Measurements from ENCODE around the gene ATP6V1B1.

Gene ATP6V1B1

DNA sequence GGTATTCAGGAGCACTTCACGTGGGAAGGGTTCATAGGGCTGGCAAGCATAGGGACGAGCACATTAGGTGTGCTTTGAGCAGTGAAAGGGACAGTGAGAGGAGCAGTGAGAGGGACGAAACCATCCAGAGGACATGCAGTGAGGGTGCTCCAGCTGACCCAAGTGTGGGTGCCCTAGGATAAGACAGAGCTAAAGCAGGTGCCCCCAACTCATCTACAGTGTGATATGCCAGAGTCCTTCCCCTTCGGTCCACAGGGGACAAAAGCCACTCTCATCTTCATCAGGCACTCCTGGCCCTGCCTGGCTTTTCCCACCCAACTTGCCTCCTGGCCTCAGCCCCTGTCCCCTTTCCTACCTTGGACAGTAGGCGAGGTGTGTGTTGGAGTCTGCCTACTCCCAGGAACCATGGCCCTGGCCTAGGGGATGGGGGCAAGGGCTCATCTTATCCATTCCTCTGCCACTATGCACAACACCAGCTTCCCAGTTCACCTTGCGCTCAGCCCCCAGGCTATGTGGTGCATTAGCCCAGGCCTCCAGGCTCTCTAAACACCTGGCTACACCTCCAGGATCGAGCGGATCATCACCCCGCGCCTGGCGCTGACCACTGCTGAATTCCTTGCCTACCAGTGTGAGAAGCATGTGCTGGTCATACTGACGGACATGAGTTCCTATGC, 26.6 kb downstream of the ATP6V1B1 start:
- ATAC-seq, result no peak
- TF ChIP-seq RARB (CRISPR knock-in tag; IDR thresholded peaks at IDR 0.05) (no peak), BACH2 (CRISPR knock-in tag; IDR thresholded peaks at IDR 0.05; ENCODE audit: borderline replicate concordance) (no peak), ZNF565 (CRISPR knock-in tag; conservative IDR thresholded peaks at IDR 0.05; ENCODE audit: low read depth) (no peak), CSDC2 (CRISPR knock-in tag; IDR thresholded peaks at IDR 0.05) (no peak), SNAI2 (CRISPR knock-in tag; IDR thresholded peaks at IDR 0.05) (no peak), CSRNP3 (CRISPR knock-in tag; IDR thresholded peaks at IDR 0.05) (no peak), GLIS3 (CRISPR knock-in tag; IDR thresholded peaks at IDR 0.05) (no peak), ARNTL (CRISPR knock-in tag; IDR thresholded peaks at IDR 0.05; ENCODE audit: borderline replicate concordance, low read depth) (no peak), ZFP30 (CRISPR knock-in tag; IDR thresholded peaks at IDR 0.05) (no peak)

- no peak for TF ChIP-seq SNAI2 (CRISPR knock-in tag; IDR thresholded peaks at IDR 0.05)
- no peak for TF ChIP-seq ZNF565 (CRISPR knock-in tag; conservative IDR thresholded peaks at IDR 0.05; ENCODE audit: low read depth)
- no peak for TF ChIP-seq ZFP30 (CRISPR knock-in tag; IDR thresholded peaks at IDR 0.05)
- no peak for TF ChIP-seq CREB5 (CRISPR knock-in tag; IDR thresholded peaks at IDR 0.05; ENCODE audit: low read depth)
- TF ChIP-seq OSR1 (CRISPR knock-in tag; IDR thresholded peaks at IDR 0.05), result no peak
- no peak for TF ChIP-seq BACH2 (CRISPR knock-in tag; IDR thresholded peaks at IDR 0.05; ENCODE audit: borderline replicate concordance)
- no peak for TF ChIP-seq ZFP3 (CRISPR knock-in tag; IDR thresholded peaks at IDR 0.05)
- no peak for TF ChIP-seq ESRRG (CRISPR knock-in tag; IDR thresholded peaks at IDR 0.05)
- ATAC-seq, result no peak
Observed at GRCh38 chr2:70962885-70963878, 27.5 kb downstream of the ATP6V1B1 start.

- no peak for ATAC-seq
- TF ChIP-seq CSRNP3 (CRISPR knock-in tag; IDR thresholded peaks at IDR 0.05) (no peak), BACH2 (CRISPR knock-in tag; IDR thresholded peaks at IDR 0.05; ENCODE audit: borderline replicate concordance) (no peak), POU6F1 (CRISPR knock-in tag; IDR thresholded peaks at IDR 0.05; ENCODE audit: borderline replicate concordance, low read depth) (no peak), ARNTL (CRISPR knock-in tag; IDR thresholded peaks at IDR 0.05; ENCODE audit: borderline replicate concordance, low read depth) (no peak), TCF4 (CRISPR knock-in tag; IDR thresholded peaks at IDR 0.05; ENCODE audit: borderline replicate concordance) (no peak), ISL1 (CRISPR knock-in tag; IDR thresholded peaks at IDR 0.05) (no peak), TOX (CRISPR knock-in tag; IDR thresholded peaks at IDR 0.05; ENCODE audit: borderline replicate concordance) (no peak), ZFP3 (CRISPR knock-in tag; IDR thresholded peaks at IDR 0.05) (no peak), CSDC2 (CRISPR knock-in tag; IDR thresholded peaks at IDR 0.05) (no peak), ZNF565 (CRISPR knock-in tag; conservative IDR thresholded peaks at IDR 0.05; ENCODE audit: low read depth) (no peak), OSR1 (CRISPR knock-in tag; IDR thresholded peaks at IDR 0.05) (no peak), GLIS3 (CRISPR knock-in tag; IDR thresholded peaks at IDR 0.05) (no peak), ESRRG (CRISPR knock-in tag; IDR thresholded peaks at IDR 0.05) (no peak)
- TF ChIP-seq, protein P1, sequence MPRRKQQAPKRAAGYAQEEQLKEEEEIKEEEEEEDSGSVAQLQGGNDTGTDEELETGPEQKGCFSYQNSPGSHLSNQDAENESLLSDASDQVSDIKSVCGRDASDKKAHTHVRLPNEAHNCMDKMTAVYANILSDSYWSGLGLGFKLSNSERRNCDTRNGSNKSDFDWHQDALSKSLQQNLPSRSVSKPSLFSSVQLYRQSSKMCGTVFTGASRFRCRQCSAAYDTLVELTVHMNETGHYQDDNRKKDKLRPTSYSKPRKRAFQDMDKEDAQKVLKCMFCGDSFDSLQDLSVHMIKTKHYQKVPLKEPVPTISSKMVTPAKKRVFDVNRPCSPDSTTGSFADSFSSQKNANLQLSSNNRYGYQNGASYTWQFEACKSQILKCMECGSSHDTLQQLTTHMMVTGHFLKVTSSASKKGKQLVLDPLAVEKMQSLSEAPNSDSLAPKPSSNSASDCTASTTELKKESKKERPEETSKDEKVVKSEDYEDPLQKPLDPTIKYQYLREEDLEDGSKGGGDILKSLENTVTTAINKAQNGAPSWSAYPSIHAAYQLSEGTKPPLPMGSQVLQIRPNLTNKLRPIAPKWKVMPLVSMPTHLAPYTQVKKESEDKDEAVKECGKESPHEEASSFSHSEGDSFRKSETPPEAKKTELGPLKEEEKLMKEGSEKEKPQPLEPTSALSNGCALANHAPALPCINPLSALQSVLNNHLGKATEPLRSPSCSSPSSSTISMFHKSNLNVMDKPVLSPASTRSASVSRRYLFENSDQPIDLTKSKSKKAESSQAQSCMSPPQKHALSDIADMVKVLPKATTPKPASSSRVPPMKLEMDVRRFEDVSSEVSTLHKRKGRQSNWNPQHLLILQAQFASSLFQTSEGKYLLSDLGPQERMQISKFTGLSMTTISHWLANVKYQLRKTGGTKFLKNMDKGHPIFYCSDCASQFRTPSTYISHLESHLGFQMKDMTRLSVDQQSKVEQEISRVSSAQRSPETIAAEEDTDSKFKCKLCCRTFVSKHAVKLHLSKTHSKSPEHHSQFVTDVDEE (CRISPR knock-in tag; IDR thresholded peaks at IDR 0.05), result no peak
Observed at GRCh38 chr2:70964133-70964532, 28.4 kb downstream of the ATP6V1B1 start.
